C4-2B (cell line): ENCODE data around the gene WWC1.
A peak's percentile ranks its signal among the peaks of the same experiment; 100 is the strongest.

Experiments used
- H3K27ac ChIP-seq: fragments of 450-650 bp; 2 replicates; pipeline ENCODE4 v1.5.1; 2017
- ZFX ChIP-seq: fragments of 450-650 bp; IDR thresholded peaks from 2 replicates; pipeline ENCODE4 v1.6.1; 2017
- TF ChIP-seq, protein P1 (sequence below): fragments of 450-650 bp; conservative IDR thresholded peaks from 2 replicates; pipeline ENCODE4 v1.5.1; 2017; ENCODE audit warnings: mild to moderate bottlenecking

Gene WWC1

GRCh38 chr5:168341178-168341577 lies 49.7 kb downstream of the WWC1 start:
- TF ChIP-seq, protein P1, sequence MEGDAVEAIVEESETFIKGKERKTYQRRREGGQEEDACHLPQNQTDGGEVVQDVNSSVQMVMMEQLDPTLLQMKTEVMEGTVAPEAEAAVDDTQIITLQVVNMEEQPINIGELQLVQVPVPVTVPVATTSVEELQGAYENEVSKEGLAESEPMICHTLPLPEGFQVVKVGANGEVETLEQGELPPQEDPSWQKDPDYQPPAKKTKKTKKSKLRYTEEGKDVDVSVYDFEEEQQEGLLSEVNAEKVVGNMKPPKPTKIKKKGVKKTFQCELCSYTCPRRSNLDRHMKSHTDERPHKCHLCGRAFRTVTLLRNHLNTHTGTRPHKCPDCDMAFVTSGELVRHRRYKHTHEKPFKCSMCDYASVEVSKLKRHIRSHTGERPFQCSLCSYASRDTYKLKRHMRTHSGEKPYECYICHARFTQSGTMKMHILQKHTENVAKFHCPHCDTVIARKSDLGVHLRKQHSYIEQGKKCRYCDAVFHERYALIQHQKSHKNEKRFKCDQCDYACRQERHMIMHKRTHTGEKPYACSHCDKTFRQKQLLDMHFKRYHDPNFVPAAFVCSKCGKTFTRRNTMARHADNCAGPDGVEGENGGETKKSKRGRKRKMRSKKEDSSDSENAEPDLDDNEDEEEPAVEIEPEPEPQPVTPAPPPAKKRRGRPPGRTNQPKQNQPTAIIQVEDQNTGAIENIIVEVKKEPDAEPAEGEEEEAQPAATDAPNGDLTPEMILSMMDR, result no peak
- TF ChIP-seq ZFX, result no peak

GRCh38 chr5:168342151-168342825 lies 50.8 kb downstream of the WWC1 start:
- TF ChIP-seq ZFX, result no peak
- TF ChIP-seq, protein P1, result no peak
- no peak overlapping the region for H3K27ac ChIP-seq

More at GRCh38 chr5:168341178-168341577, 49.7 kb downstream of the WWC1 start:
- H3K27ac ChIP-seq, result no peak overlapping the region

GRCh38 chr5:168342985-168343384 lies 51.5 kb downstream of the WWC1 start:
- H3K27ac ChIP-seq, result no peak overlapping the region
- TF ChIP-seq, protein P1, result no peak
- no peak for TF ChIP-seq ZFX

DNA sequence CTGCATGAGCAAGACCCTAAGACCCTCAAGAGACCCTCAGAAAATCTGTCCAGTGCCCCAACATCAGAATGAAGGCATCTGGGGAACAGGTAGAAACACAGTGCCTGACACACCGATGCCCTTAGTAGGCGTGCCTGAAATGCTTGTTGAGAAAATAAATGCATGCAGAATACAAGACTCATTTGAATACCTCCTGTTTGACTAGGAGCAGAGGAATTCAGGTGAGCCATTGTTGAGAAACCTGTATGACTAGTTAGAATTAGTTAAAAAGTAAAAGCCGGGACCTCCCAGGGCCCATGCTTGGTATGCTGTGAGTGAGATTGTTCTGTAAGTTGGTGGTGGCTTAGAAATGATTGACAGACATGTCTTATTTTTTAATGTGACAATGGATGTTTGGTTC lies 55.0 kb downstream of the WWC1 start:
- TF ChIP-seq, protein P1, result no peak
- TF ChIP-seq ZFX, result no peak
- peak overlapping the region; percentile 98 for H3K27ac ChIP-seq

- peak overlapping the region; percentile 98 for H3K27ac ChIP-seq
- TF ChIP-seq, protein P1, result no peak
- no peak for TF ChIP-seq ZFX
These were observed 56.1 kb downstream of the WWC1 start for GRCh38 chr5:168347368-168348083.

DNA sequence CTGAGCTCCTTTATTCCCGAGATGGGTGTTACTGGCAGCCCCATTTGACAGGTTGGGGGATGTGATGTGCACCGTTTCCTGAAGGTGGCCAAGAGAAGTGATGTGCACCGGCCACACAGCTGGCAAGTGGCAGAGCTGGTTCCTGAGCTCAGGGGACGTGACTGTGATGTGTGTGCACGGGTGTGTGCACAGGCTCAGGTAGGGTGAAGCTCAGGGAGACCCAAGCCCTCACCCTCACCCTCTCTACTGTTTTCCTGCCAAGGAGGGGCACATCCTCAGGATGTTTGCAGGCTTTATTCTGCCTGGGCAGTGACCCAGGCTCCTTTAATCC lies 56.6 kb downstream of the WWC1 start:
- H3K27ac ChIP-seq, result peak overlapping the region; percentile 98
- TF ChIP-seq, protein P1, result no peak
- no peak for TF ChIP-seq ZFX

GRCh38 chr5:168350315-168350714 lies 58.9 kb downstream of the WWC1 start:
- TF ChIP-seq, protein P1, result no peak
- TF ChIP-seq ZFX, result no peak
- peak overlapping the region; percentile 98 for H3K27ac ChIP-seq
